GM18508 (cell line): ENCODE measurements around the gene TMEM184A.

Experiments
- ATAC-seq: cut with Tn5 transposase; IDR thresholded peaks from one replicate; pipeline ENCODE4 v1.9.1; 2021; ENCODE audit warnings: moderate number of reproducible peaks; ENCODE audit not compliant: insufficient read depth, unreplicated experiment

The TMEM184A gene

GRCh38 chr7:1555813-1556543 lies at the start of gene TMEM184A:
Gene TMEM184A (minus strand): TSS chr7:1556205. CDS start chr7:1555484, 721 bp downstream.
- no peak for ATAC-seq

- no peak for ATAC-seq
Observed at GRCh38 chr7:1604383-1604782, 48.4 kb upstream of the TMEM184A start.

- ATAC-seq = no peak
Observed at GRCh38 chr7:1603346-1604225, 47.6 kb upstream of the TMEM184A start.

- no peak for ATAC-seq
Observed at GRCh38 chr7:1602386-1602785, 46.4 kb upstream of the TMEM184A start.

- ATAC-seq = no peak
Observed at GRCh38 chr7:1601956-1602355, 46.0 kb upstream of the TMEM184A start.

GRCh38 chr7:1599640-1600395 lies 43.8 kb upstream of the TMEM184A start:
- ATAC-seq = no peak

- ATAC-seq = no peak
Observed at GRCh38 chr7:1598961-1599639, 43.1 kb upstream of the TMEM184A start.

- no peak for ATAC-seq
Observed at GRCh38 chr7:1598286-1598685, 42.3 kb upstream of the TMEM184A start.

- ATAC-seq = no peak
Observed at GRCh38 chr7:1597791-1598190, 41.8 kb upstream of the TMEM184A start.

GRCh38 chr7:1597066-1597760 lies 41.2 kb upstream of the TMEM184A start:
- no peak for ATAC-seq

- ATAC-seq = no peak
Observed at GRCh38 chr7:1596181-1597043, 40.4 kb upstream of the TMEM184A start.

GRCh38 chr7:1595636-1596035 lies 39.6 kb upstream of the TMEM184A start:
- no peak for ATAC-seq

GRCh38 chr7:1595027-1595426 lies 39.0 kb upstream of the TMEM184A start:
- no peak for ATAC-seq

GRCh38 chr7:1593904-1594421 lies 38.0 kb upstream of the TMEM184A start:
- no peak for ATAC-seq

GRCh38 chr7:1593091-1593866 lies 37.3 kb upstream of the TMEM184A start:
- no peak for ATAC-seq

GRCh38 chr7:1592299-1592871 lies 36.4 kb upstream of the TMEM184A start:
- no peak for ATAC-seq

GRCh38 chr7:1591876-1592275 lies 35.9 kb upstream of the TMEM184A start:
- ATAC-seq = no peak
